Epithelial cell of prostate (primary cell): ENCODE data around the gene GIGYF1.

Experiments used
- DNase-seq: peaks from one replicate; pipeline ENCODE4 v3.0.0-alpha.2; 2011; ENCODE audit warnings: low read depth, low spot score
- H3K27ac ChIP-seq: fragments of 450-650 bp; 2 replicates; pipeline ENCODE4 v1.5.1; 2017; ENCODE audit warnings: mild to moderate bottlenecking

Gene GIGYF1

GRCh38 chr7:100685049-100685605 is 8.9 kb downstream of the GIGYF1 start:
- no peak overlapping the region for H3K27ac ChIP-seq
- DNase-seq, result no peak

DNA sequence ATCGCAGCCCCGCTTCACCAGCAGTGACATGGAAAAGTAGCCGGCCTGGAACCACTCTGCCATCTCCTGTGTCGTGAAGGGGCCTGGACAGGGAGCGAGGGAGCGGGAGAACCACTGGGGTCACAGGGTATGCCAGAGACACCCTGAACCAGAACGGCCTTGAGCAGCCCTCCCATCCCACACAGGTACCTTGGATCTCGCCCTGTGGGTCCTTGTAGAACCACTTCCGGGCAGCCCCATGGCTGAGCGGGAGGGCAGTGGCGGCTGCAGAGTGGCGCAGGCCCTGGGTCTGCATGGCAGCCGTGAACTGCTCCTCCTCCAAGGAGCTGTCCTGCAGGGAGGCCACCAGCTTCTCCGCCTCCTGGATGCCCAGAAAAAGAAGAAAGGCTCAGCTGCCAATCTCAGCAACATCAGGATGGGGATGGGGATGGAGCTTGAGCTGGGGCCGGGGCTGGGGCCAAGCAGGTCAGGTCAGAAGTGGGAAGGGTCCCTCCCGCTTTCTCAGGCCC is 9.5 kb downstream of the GIGYF1 start:
- DNase-seq, result no peak
- no peak overlapping the region for H3K27ac ChIP-seq

DNA sequence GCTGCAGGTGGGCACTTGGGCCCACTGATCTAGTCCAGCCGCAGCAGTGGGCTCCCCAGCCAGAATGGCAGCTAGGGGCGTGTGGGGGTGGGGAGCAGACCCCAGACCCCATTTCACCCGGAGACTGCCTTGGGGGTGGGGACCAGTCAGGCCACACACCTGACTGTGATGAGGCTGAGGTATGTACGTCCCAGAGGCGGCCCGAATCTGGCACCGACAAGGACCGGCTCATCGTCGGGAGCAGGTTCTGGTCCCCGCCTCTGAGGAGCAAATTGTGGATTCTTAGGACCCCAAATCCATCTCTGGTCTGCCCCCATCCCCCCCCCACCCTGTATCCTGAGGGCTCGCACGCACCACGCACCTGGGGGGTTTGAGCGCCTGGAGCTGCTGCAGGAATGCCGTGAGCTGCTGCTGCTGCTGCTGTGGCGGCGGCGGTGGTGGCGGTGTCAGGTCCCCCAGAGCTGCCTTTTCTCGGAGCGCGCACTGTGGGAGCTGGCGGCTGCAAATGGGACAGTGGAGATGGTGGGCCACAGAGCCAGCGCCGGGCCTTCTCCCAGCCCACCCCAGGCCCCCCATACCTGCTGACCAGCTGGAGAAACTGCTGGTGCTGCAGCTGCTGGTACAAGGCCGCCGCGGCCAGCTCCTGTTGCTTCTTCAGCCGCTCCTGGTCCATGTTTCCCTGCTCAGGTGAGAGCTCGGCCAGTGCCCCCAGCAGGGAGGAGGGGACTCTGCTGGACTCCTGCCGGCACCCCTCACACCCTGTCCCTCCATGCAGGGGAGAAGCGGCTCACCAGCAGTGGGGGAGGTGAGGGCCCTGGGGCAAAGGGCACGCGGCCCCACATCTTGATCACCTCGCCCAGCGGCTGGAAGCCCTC is 10.2 kb downstream of the GIGYF1 start:
- no peak overlapping the region for H3K27ac ChIP-seq
- no peak for DNase-seq

DNA sequence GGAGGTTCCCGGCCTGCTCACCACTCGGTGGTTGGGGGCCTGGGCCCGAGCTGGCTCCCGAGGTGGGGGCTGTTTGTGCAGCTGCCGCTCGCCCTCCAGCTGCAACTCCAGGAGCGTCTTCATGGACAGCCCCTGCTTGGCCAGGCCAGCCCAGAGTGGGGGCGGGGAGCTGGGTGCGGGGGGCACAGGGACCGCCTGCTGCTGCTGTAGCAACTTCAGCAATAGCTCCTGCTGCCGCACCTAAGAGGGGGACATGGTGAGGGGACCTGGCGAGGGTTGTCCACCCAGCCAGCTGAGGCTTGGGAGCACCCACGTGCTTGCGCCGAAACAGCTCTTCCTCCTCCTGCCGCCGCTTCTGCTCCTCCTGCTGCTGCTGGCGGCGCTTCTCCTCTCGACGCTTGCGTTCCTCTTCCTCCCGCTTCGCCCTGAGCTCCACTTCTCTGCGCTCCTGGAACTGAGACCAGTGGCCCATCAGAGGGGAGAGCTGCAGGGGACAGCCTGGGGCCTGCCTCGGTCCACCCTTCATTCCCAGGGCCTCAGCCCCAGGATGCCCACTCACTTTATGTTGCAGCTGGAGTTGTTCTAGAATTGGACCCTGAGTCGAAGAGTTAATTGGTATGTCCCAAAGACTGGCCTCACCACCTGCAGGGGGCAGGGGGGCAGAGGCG is 10.9 kb downstream of the GIGYF1 start:
- H3K27ac ChIP-seq, result no peak overlapping the region
- no peak for DNase-seq

DNA sequence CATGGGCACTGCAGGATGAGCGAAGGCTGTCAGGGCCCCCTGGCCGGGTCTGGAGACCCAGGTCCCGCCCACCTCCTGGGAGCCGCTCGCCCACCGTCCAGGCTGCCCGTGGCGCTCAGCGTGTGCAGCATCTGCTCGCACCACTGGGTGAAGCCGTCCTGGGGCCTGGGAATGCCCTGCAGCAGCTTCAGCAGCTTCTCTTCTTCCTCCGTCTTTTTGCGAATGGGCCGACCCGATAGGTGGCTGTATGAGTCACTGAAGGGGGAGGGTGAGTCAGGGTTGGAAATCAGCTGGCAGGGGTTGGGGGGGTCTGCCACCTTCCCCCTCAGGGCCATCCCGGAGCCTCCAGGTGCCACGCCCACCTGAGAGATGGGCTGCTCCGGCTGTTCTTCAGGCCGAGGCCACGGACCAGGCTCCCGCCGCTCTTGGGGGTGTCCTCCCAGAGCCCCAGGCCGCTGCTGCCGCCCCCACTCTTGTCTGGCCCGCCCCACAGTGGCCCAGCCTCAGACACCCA is 11.8 kb downstream of the GIGYF1 start:
- H3K27ac ChIP-seq, result no peak overlapping the region
- DNase-seq, result no peak

DNA sequence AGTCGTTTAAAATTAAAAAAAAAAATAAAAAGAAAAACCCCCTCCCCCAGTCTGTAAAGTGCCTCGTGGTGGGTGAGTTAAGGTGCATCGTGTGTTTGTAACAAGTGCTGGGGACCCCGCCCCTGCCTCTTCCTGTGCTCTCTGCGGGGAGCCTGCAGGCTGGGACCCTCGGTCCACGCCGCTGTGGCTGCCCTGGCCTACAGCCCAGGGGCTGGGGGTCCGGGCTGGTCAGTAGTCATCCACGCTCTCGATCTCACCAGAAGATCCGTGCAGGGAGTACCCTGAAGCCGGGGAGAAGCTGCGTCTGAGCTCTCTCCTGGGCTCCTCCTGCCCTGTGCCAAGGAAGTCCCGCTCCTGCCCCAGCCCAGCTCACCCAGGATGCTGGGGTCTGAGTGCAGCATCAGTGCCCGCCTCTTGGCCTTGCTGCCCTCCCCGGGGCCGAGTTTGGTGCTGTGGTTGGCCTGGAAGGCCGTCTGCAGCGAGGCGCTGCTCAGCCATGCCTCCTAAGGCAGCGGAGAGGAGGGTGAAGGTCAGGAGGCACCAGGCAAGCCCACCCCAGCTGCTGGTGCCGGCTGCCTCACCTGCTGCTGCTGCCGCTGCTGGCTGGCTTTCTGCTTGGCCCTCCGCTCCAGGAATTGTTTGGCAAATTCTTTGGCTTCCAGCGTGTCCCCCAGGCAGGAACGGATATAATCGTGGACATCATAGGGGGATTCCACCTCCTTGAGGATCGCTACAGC is 12.4 kb downstream of the GIGYF1 start:
- DNase-seq, result no peak
- H3K27ac ChIP-seq, result no peak overlapping the region

DNA sequence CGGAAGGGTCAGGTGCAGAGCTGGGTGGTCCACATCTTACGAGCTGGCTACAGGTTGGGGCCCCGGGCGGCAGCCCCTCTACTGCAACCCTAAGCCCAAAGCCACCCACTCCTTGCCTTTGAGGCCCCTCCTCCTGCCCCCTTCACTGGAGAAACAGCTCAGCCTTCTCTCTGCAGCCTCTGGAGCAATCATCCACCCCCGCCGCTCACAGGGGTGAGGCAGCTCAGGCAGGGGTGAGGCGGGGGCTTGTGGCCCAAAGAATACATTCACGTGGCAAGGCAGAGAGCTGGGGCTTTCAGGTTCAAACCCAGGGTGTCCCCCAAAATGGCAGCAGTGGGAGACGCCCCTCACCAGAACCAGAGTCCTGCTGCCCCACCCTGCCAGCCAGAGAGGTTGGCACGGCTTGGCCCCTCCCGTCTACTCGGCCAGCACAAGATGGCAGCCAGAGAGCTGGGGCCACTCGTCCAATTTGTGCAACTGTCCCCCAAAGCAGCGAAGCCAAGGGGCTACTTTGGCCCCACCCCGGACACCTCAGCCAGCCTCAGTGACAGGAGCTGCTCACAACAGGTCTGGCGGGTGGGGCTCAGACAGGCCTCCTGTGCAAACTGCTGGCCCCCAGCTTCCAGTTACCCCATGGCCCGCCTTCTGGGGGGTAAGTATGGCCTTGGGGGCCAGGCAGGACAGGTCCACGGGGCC is 13.3 kb downstream of the GIGYF1 start:
- no peak overlapping the region for H3K27ac ChIP-seq
- no peak for DNase-seq

GRCh38 chr7:100679927-100680575 is 14.0 kb downstream of the GIGYF1 start:
- no peak for DNase-seq
- H3K27ac ChIP-seq, result peak overlapping the region; percentile 3

- no peak for DNase-seq
- peak overlapping the region; percentile 3 for H3K27ac ChIP-seq
Observed at GRCh38 chr7:100679129-100679926, 14.7 kb downstream of the GIGYF1 start.

GRCh38 chr7:100678291-100678984 is 15.6 kb downstream of the GIGYF1 start:
- no peak overlapping the region for H3K27ac ChIP-seq
- no peak for DNase-seq

- no peak overlapping the region for H3K27ac ChIP-seq
Observed at GRCh38 chr7:100677308-100678267, 16.5 kb downstream of the GIGYF1 start.

DNA sequence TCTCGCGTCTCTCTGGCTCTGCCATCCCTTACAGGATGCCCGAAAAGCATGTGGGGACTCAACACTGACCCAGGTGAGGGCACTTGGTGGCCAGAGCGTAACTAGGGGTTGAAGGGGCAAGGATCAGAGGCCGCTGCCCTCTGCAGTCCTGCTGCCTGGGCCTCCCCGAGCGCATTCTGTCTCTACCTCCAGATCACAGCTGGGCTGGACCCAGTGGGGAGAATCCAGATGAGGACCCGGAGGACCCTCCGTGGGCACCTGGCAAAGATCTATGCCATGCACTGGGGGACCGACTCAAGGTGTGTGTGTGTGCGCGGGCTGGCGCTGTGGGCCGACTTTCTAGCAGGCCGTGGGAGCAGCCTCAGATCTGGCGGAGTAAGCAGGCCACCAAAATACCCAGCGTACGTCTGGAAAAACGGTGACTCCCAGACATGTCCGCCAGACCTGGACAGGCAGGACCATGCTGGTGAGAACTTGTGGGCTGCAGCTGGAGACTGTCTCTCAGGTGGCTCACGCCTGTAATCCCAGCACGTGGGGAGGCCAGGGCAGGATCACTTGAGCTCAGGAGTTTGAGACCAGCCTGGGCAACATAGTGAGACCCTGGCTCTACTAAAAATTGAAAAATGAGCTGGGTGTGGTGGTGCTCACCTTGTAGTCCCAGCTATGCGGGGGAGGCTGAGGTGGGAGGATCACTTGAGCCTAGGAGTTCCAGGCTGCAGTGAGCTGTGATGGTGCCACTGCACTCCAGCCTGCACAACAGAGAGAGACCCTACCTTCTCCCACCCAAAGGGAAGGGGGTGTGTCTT is 17.3 kb downstream of the GIGYF1 start:
- H3K27ac ChIP-seq, result peak overlapping the region; percentile 87
- DNase-seq, result no peak

More at GRCh38 chr7:100677308-100678267, 16.5 kb downstream of the GIGYF1 start:
- DNase-seq, result no peak

GRCh38 chr7:100675581-100676350 is 18.3 kb downstream of the GIGYF1 start:
- no peak for DNase-seq
- peak overlapping the region; percentile 87 for H3K27ac ChIP-seq

GRCh38 chr7:100675105-100675451 is 19.0 kb downstream of the GIGYF1 start:
- peak overlapping the region; percentile 87 for H3K27ac ChIP-seq
- no peak for DNase-seq

- no peak for DNase-seq
- H3K27ac ChIP-seq, result peak overlapping the region; percentile 87
Observed at GRCh38 chr7:100674411-100675104, 19.5 kb downstream of the GIGYF1 start.
